ENCODE results near the gene CHMP1B.
"Not testable (repeated sequence)": the region's sequence is repeated elsewhere in the genome, so short reads cannot be mapped to it uniquely, and the experiment has no call there.

The CHMP1B gene

GRCh38 chr18:11831921-11832320, 19.3 kb upstream of the CHMP1B start:
- DNase-seq = no peak
- in situ Hi-C loops (cut with MboI; ENCODE audit: low pct_unique_long_range_greater_than_20kb, low sequenced_read_pairs) = no loop called here

- DNase-seq = no peak
- in situ Hi-C loops (cut with MboI; ENCODE audit: low pct_unique_long_range_greater_than_20kb, low sequenced_read_pairs) = no loop called here
These were observed 16.4 kb upstream of the CHMP1B start for GRCh38 chr18:11834772-11835171.

GRCh38 chr18:11839556-11839955, 11.7 kb upstream of the CHMP1B start:
- in situ Hi-C loops (cut with MboI; ENCODE audit: low pct_unique_long_range_greater_than_20kb, low sequenced_read_pairs) = no loop called here
- DNase-seq = no peak

GRCh38 chr18:11840493-11840892, 10.7 kb upstream of the CHMP1B start:
- in situ Hi-C loops (cut with MboI; ENCODE audit: low pct_unique_long_range_greater_than_20kb, low sequenced_read_pairs) = no loop called here
- DNase-seq = no peak

GRCh38 chr18:11842562-11842961, 8.7 kb upstream of the CHMP1B start:
- in situ Hi-C loops (cut with MboI; ENCODE audit: low pct_unique_long_range_greater_than_20kb, low sequenced_read_pairs) = no loop called here
- no peak for DNase-seq

- in situ Hi-C loops (cut with MboI; ENCODE audit: low pct_unique_long_range_greater_than_20kb, low sequenced_read_pairs) = no loop called here
These were observed 6.8 kb upstream of the CHMP1B start for GRCh38 chr18:11844436-11844835.

GRCh38 chr18:11845654-11846053, 5.6 kb upstream of the CHMP1B start:
- DNase-seq = no peak
- in situ Hi-C loops (cut with MboI; ENCODE audit: low pct_unique_long_range_greater_than_20kb, low sequenced_read_pairs) = no loop called here

More at GRCh38 chr18:11844436-11844835, 6.8 kb upstream of the CHMP1B start:
- no peak for DNase-seq

GRCh38 chr18:11847811-11848210, 3.4 kb upstream of the CHMP1B start:
- in situ Hi-C loops (cut with MboI; ENCODE audit: low pct_unique_long_range_greater_than_20kb, low sequenced_read_pairs) = no loop called here
- no peak for DNase-seq

GRCh38 chr18:11849279-11849678, 1.9 kb upstream of the CHMP1B start:
- DNase-seq = no peak
- in situ Hi-C loops (cut with MboI; ENCODE audit: low pct_unique_long_range_greater_than_20kb, low sequenced_read_pairs) = no loop called here

GRCh38 chr18:11849841-11850634, 1.2 kb upstream of the CHMP1B start:
- in situ Hi-C loops (cut with MboI; ENCODE audit: low pct_unique_long_range_greater_than_20kb, low sequenced_read_pairs) = no loop called here

GRCh38 chr18:11850821-11851145, 430 bp upstream of the CHMP1B start:
- in situ Hi-C loops (cut with MboI; ENCODE audit: low pct_unique_long_range_greater_than_20kb, low sequenced_read_pairs) = no loop called here
- no peak for DNase-seq

More at GRCh38 chr18:11849841-11850634, 1.2 kb upstream of the CHMP1B start:
- DNase-seq = peak; percentile 71

GRCh38 chr18:11851806-11852337, 659 bp downstream of the CHMP1B start:
- peak; percentile 47 for DNase-seq
- in situ Hi-C loops (cut with MboI; ENCODE audit: low pct_unique_long_range_greater_than_20kb, low sequenced_read_pairs) = no loop called here

GRCh38 chr18:11854554-11854953, 3.3 kb downstream of the CHMP1B start:
- in situ Hi-C loops (cut with MboI; ENCODE audit: low pct_unique_long_range_greater_than_20kb, low sequenced_read_pairs) = not testable (repeated sequence)

GRCh38 chr18:11857177-11857887, 6.1 kb downstream of the CHMP1B start:
- in situ Hi-C loops (cut with MboI; ENCODE audit: low pct_unique_long_range_greater_than_20kb, low sequenced_read_pairs) = no loop called here
- no peak for DNase-seq

More at GRCh38 chr18:11854554-11854953, 3.3 kb downstream of the CHMP1B start:
- DNase-seq = not testable (repeated sequence)

- no peak for DNase-seq
- in situ Hi-C loops (cut with MboI; ENCODE audit: low pct_unique_long_range_greater_than_20kb, low sequenced_read_pairs) = no loop called here
These were observed 8.1 kb downstream of the CHMP1B start for GRCh38 chr18:11859282-11859830.

GRCh38 chr18:11859903-11860407, 8.7 kb downstream of the CHMP1B start:
- in situ Hi-C loops (cut with MboI; ENCODE audit: low pct_unique_long_range_greater_than_20kb, low sequenced_read_pairs) = no loop called here
- no peak for DNase-seq

- in situ Hi-C loops (cut with MboI; ENCODE audit: low pct_unique_long_range_greater_than_20kb, low sequenced_read_pairs) = no loop called here
- no peak for DNase-seq
These were observed 9.6 kb downstream of the CHMP1B start for GRCh38 chr18:11860594-11861450.

GRCh38 chr18:11861583-11862288, 10.5 kb downstream of the CHMP1B start:
- in situ Hi-C loops (cut with MboI; ENCODE audit: low pct_unique_long_range_greater_than_20kb, low sequenced_read_pairs) = no loop called here

More at GRCh38 chr18:11861583-11862288, 10.5 kb downstream of the CHMP1B start:
- DNase-seq = no peak
